HG03095 (cell line): Measurements from ENCODE around the gene TRIM49B.
"Not testable (repeated sequence)": the region's sequence is repeated elsewhere in the genome, so short reads cannot be mapped to it uniquely, and the experiment has no call there.

Experiments used
- ATAC-seq: cut with Tn5 transposase; IDR thresholded peaks from one replicate; pipeline ENCODE4 v1.9.1; 2021; ENCODE audit warnings: moderate library complexity; ENCODE audit not compliant: unreplicated experiment

TRIM49B gene, protein sequence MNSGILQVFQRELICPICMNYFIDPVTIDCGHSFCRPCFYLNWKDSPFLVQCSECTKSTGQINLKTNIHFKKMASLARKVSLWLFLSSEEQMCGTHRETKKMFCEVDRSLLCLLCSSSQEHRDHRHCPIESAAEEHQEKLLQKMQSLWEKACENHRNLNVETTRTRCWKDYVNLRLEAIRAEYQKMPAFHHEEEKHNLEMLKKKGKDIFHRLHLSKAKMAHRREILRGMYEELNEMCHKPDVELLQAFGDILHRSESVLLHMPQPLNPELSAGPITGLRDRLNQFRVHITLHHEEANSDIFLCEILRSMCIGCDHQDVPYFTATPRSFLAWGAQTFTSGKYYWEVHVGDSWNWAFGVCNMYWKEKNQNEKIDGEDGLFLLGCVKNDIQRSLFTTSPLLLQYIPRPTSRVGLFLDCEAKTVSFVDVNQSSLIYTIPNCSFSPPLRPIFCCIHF

DNA sequence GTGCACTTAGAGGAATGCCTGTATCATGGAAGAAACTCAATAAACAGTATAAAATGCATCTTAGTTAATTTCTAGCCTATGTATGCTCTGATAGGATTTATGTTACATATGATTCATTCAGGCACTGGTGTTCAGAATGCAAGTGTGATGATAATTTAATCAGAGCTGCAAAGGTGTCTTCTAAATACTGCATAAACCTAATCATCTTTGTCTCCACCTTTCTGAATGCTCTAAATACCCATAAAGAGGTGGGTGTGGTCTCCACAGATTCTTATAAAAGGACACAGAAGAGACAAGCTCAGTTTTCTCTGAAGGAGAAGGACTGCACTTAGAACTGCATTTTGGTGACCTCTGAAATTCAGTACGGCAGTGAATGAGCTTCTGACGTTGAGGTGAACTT, at the start of gene TRIM49B:
TSS of gene TRIM49B (plus strand) at position 301 of the 400 bp plus-strand sequence. CDS start 2,777 bp downstream, outside the sequence.
- not testable (repeated sequence) for ATAC-seq

DNA sequence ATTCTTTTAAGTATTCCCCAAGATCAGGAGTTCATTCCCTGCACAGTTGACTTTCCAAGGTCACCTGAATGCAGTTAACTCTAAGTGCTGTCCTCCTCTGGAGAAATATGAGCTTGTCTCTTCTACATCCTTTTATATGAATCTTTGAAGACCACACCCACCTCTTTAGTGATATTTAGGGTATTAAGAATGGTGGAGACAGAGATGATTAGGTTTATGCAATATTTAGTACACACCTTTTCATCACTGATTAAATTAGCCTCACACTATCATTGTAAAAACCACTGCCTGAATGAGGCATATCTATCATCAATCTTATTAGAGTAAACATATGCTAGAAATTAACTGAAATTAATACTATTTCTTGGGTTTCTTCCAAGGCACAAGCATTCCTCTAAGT, 44.8 kb upstream of the TRIM49B start, which contains the start of gene TRIM51G:
TSS of gene TRIM51G (minus strand) at position 101 of the 400 bp plus-strand sequence. CDS start 2,190 bp downstream, outside the sequence.
- not testable (repeated sequence) for ATAC-seq

DNA sequence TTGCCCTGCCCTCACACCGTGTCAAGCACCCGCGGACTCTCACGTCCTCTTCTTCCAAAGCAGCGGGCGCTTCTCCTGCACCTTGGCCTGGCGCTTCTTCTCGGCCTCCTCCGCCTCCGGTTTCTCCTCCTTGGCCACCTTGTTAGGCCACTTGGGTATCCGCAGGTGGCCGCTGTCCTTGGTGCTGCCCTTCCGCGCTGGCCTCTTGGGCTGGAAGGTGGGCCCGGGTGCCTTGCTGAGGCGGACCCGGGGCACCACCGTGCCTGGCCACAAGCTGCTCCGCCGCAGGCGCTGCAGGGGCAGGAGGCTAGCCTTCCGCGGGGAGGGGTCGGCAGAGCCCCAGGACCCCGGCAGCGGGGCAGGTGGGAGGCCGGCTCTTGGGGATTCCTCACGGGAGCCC, 19.6 kb downstream of the TRIM49B start:
- not testable (repeated sequence) for ATAC-seq

DNA sequence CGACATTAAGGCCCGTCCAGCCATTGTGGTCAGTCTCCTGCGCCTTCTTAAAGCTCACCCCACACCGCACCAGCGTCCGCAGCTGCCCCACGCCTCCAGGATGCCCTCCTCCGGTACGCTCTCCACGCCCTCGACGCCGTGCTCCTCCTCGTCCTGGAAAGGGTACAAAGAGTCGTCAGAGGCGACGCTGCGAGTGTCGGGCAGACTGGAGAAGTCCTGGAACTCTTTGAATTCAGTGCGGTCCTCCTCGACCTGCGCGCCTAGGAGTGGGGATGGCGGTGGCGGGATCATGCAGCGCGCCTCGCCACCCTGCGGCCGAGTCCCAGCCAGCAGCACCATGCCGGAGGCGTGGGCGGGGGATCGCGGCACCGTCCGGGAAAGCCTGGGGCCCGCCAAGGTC, 21.2 kb downstream of the TRIM49B start:
- ATAC-seq, result not testable (repeated sequence)

DNA sequence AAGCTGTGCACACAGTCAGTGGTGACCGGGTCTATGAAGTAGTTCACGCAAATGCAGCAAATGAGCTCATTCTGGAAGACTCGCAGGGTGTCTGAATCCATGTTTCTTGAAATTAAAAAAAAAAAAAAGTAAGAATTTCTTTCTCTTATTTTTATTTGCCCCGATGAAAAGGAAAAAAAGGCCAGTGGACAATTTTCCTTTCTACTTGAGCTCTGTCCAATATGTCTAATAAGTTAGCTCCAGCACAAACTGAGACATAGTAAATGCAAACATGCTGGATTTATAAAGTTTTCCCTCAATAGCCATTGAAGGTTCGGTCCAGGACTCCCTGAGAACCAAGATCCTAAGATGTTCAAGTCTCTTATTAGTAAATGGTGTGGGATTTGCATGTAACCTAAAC, 30.4 kb downstream of the TRIM49B start, which contains the start of gene TRIM64C:
TSS of gene TRIM64C (minus strand) at position 101 of the 400 bp plus-strand sequence. CDS start at position 101, 0 bp downstream.
- not testable (repeated sequence) for ATAC-seq

DNA sequence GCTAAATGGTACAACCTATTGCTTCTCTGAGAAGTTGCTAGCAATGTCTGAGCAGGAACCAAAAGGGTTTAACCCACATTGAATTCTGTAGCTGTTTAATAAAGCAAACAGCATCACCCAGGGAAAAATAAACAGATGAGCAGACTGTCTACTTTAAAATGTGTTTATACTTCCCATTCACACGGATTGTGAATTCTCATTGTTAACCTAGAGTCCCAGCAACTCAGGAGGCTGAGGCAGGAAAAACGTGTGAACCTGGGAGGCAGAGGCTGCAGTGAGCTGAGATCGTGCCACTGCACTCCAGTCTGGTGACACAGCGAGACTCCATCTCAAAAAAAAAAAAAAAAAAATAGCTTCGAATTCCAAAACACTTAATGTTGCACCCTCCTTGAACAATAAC, 41.3 kb downstream of the TRIM49B start:
- ATAC-seq, result not testable (repeated sequence)
